GM10248 (cell line): ENCODE results near the gene MYH15.

ENCODE experiments used
- CTCF ChIA-PET: fragments of 300-600 bp; sonication (Branson Sonifier 250); formaldehyde crosslinking; extraction: SDS; loops from one replicate; lab custom pipeline; 2021; ENCODE audit warnings: antibody characterized with exemption; lab: Yijun Ruan, JAX
- POLR2A ChIA-PET: fragments of 350-650 bp; sonication (Branson Sonifier 250); formaldehyde crosslinking; extraction: SDS; loops from one replicate; lab custom pipeline; 2020; ENCODE audit warnings: antibody characterized with exemption; lab: Yijun Ruan, JAX
- DNase-seq: peaks from one replicate; pipeline ENCODE4 v3.0.0; 2012; ENCODE audit errors: extremely low spot score
- CTCF ChIP-seq: IDR thresholded peaks from 2 replicates; pipeline ENCODE4 v1.5.1; 2012; ENCODE audit warnings: mild to moderate bottlenecking, low read depth; ENCODE audit errors: extremely low read depth, missing control alignments, control extremely low read depth

MYH15 gene

GRCh38 chr3:108403686-108404345 is 106.6 kb downstream of the MYH15 start:
- no peak for DNase-seq
- CTCF ChIA-PET, result interaction anchor here (0.7 to 4.7 kb wide), 8 partner anchors 11 to 473 kb away, joined by 3 to 20 read pairs (median 4); no protein-coding TSS in a partner anchor
- POLR2A ChIA-PET, result no interaction called here
- no peak for TF ChIP-seq CTCF

GRCh38 chr3:108403198-108403597 is 107.2 kb downstream of the MYH15 start:
- ChIA-PET CTCF (interaction anchor here (0.7 to 4.7 kb wide), 5 partner anchors 10 to 473 kb away, joined by 3 to 20 read pairs (median 3); no protein-coding TSS in a partner anchor), POLR2A (no interaction called here)
- no peak for TF ChIP-seq CTCF

GRCh38 chr3:108401836-108402235 is 108.6 kb downstream of the MYH15 start:
- no peak for DNase-seq
- POLR2A ChIA-PET, result no interaction called here
- no peak for TF ChIP-seq CTCF
- CTCF ChIA-PET, result interaction anchor here (0.9 to 4.7 kb wide), 4 partner anchors 9 to 309 kb away, joined by 3 to 20 read pairs (median 3); no protein-coding TSS in a partner anchor

More at GRCh38 chr3:108403198-108403597, 107.2 kb downstream of the MYH15 start:
- DNase-seq, result no peak

GRCh38 chr3:108398510-108398909 is 111.9 kb downstream of the MYH15 start:
- POLR2A ChIA-PET, result no interaction called here
- TF ChIP-seq CTCF, result no peak
- CTCF ChIA-PET, result interaction anchor here (0.9 kb wide), 1 partner anchor 9 kb away, joined by 3 read pairs; no protein-coding TSS in a partner anchor
- no peak for DNase-seq

GRCh38 chr3:108396336-108396735 is 114.1 kb downstream of the MYH15 start:
- TF ChIP-seq CTCF, result no peak
- ChIA-PET CTCF (interaction anchor here (1.4 kb wide), 1 partner anchor 9 kb away, joined by 4 read pairs; no protein-coding TSS in a partner anchor), POLR2A (no interaction called here)
- DNase-seq, result no peak

- TF ChIP-seq CTCF, result no peak
- ChIA-PET CTCF (interaction anchor here (1.0 to 3.7 kb wide), 2 partner anchors 11 to 14 kb away, joined by 3 to 18 read pairs; no protein-coding TSS in a partner anchor), POLR2A (no interaction called here)
- DNase-seq, result no peak
Observed at GRCh38 chr3:108394563-108394962, 115.8 kb downstream of the MYH15 start.
